Coronary artery (tissue), 2 donors: ENCODE data around the gene ZNF302.

Source experiments
- DNase-seq: peaks from one replicate; pipeline ENCODE4 v3.0.0-alpha.2; 2017; ENCODE audit warnings: low spot score
- H3K27ac ChIP-seq, 2 donors: fragments of 200-600 bp; sonication (generic); one replicate each; pipeline ENCODE4 v1.5.1; 2016 to 2019
- H3K4me3 ChIP-seq: fragments of 200-600 bp; sonication (generic); 2 replicates; pipeline ENCODE4 v1.5.1; 2016; ENCODE audit warnings: mild to moderate bottlenecking, moderate library complexity
- CTCF ChIP-seq: fragments of 200-600 bp; sonication (generic); IDR thresholded peaks from one replicate; pipeline ENCODE4 v1.5.1; 2019; ENCODE audit warnings: antibody characterized with exemption

Gene ZNF302

GRCh38 chr19:34649886-34650543 lies 27.5 kb upstream of the ZNF302 start:
- TF ChIP-seq CTCF: no peak
- DNase-seq: no peak
- Histone ChIP-seq H3K27ac (no peak overlapping the region), H3K4me3 (no peak overlapping the region)

- H3K4me3 ChIP-seq: no peak overlapping the region
- no peak overlapping the region for H3K27ac ChIP-seq
- DNase-seq: no peak
- TF ChIP-seq CTCF: no peak
Observed at GRCh38 chr19:34651747-34652146, 25.7 kb upstream of the ZNF302 start.

GRCh38 chr19:34654796-34655195 lies 22.7 kb upstream of the ZNF302 start:
- DNase-seq: no peak
- Histone ChIP-seq H3K4me3 (no peak overlapping the region), H3K27ac (no peak overlapping the region)
- no peak for TF ChIP-seq CTCF

- TF ChIP-seq CTCF: no peak
- no peak for DNase-seq
- Histone ChIP-seq H3K4me3 (no peak overlapping the region), H3K27ac (no peak overlapping the region)
Observed at GRCh38 chr19:34655651-34656050, 21.8 kb upstream of the ZNF302 start.

- Histone ChIP-seq H3K27ac (no peak overlapping the region), H3K4me3 (no peak overlapping the region)
- DNase-seq: no peak
- TF ChIP-seq CTCF: no peak
Observed at GRCh38 chr19:34661357-34661756, 16.1 kb upstream of the ZNF302 start.

- DNase-seq: no peak
Observed at GRCh38 chr19:34662919-34663318, 14.6 kb upstream of the ZNF302 start.

More at GRCh38 chr19:34662919-34663318, 14.6 kb upstream of the ZNF302 start:
- TF ChIP-seq CTCF: no peak
- H3K27ac ChIP-seq: no peak overlapping the region
- H3K4me3 ChIP-seq: no peak overlapping the region
